HL-60/S4 treated with phorbol 12-myristate 13-acetate at 8.2 ng/mL for 4 days and 3 days (cell line): ENCODE results near the gene USP10.

Source experiments
- in situ Hi-C: fragments of 300-500 bp; cut with MboI; formaldehyde crosslinking; loops from 2 replicates; pipeline ENCODE4 v1.15.0; 2022; ENCODE audit warnings: low sequenced_read_pairs

Gene USP10

DNA sequence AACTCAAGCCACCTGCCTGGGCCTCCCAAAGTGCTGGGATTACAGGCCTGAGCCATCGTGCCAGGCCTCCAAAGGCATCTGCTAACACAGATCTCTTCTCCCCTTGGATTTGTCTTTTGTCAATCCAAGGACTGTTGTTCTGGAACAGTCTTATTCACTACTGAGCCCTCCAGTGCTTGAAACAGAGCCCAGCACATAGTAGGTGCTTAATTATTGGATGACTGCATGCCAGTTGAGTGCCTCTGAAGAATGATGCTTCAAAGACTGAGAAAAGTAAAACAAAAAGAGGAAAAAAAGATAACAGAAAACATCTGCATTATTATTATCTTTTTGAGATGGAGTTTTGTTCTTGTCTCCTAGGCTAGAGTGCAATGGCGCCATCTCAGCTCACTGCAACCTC is 118.3 kb downstream of the USP10 start:
- in situ Hi-C loops, result no loop called here

DNA sequence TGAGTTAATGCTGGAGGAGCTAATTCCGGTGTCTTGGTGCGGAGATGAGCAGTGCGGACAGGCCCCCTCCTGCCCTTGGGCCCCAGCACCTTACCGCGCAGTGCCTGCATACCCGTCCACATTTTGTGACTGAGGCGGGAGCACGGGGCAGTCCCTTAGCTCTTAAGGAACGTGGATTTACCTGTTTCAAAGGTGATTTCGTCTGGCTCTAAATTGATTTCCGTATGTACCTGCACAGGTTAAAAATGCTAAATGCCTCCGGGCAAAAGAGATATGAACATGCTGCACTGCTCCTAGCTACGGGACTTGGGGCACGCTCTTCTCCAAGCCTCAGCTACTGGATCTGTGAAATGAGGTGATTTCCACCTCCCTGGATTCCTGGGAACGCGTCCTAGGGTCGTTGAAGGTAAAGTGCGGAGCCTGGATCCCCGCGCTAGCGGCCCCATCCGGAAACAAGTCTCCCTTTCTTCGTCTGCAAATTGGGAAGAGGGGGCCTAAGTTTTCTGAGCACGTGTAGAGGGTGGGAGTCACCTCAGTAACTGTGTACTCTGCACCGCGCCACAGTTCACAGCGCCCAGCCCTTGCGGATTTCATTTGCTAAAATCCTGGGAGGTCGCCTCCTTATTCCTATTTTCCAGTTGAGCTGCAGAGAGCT is 119.3 kb downstream of the USP10 start:
- in situ Hi-C loops, result no loop called here

DNA sequence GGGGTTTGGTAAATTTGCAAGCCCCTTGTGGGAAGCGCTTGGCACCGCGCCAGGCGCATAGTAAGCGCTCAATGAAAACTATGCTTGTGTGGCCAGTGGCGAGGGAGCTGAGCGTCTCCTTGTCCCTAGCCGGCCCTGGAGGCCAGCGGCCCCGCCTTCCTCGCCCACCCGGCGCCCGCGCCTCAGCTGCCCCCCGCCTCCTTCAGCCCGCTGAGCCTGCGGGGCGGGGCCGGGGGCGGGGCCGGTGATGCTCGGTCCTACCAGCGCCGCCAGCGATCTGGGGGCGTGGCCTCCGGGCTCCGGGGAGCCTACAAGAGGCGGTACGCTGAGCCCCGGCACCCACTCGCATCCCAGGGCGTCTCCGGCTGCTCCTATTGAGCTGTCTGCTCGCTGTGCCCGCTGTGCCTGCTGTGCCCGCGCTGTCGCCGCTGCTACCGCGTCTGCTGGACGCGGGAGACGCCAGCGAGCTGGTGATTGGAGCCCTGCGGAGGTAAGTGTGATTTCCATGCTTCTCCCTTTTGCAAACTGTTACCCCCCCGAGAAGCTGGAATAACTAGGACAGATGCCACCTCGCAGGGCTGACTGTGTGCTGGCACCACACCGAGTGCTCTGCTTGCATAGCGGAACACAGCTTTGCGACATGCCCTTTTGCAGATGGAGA is 120.0 kb downstream of the USP10 start, which contains the start of gene CRISPLD2:
Gene CRISPLD2 (plus strand): TSS at position 342 of the 661 bp plus-strand sequence. CDS start 18,511 bp downstream, outside the sequence.
- in situ Hi-C loops, result no loop called here

DNA sequence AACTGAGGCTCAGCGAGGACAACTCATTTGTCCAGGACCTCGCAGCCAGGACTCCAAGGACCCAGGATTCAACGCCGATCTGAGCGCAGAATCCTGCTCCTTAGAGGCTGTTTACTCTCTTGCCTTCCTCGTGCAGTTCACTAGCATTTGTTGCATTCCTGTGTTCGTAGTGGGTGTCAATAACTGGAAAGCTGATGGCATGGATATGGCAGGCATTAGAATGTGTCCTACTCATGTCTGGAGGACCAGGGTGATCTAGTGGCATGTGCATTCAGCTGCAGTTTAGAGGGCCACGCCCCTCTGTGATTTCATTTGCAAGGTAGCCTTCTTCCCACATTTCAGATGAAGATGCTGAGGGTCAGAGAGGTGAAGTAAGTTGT is 120.5 kb downstream of the USP10 start:
- in situ Hi-C loops, result no loop called here

DNA sequence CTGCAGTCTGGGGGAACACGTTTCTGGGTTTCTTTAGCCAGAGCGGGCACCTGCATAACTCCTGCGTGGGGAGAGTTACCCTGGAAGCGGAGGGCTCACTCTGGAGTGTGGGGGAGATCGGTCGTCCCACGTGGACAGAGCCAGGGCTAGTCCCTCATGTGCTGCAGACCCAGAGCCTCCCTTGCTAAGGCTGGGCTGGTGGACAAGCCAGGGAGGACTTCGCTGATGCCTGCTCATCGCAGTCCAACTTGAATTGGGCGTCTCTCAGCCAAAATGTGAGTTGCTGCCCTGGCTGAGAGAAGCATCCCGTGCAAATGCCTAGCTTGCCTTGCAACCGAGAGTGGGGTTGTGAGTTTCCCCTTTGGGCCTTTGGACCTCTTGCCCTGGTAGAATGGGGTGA is 121.0 kb downstream of the USP10 start:
- in situ Hi-C loops, result no loop called here

DNA sequence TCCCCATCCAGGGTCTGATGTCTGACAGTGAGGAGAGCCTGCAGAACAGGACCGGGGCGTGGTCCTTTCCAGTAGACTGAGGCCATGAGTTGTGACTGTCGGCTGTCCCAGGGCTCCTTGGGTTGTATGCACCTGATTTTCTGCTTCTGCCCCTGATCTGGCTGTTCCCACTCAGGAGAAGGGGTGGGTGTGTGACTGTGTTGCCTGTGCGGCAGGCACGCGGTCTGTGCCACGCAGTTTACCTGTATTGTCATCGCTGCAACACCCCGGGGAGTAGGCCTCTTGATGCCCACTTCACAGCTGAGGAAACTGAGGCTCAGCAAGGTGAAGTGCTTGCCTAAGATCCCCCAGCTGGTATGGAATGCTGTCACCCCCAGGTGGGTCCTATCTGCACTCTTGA is 121.4 kb downstream of the USP10 start:
- in situ Hi-C loops, result no loop called here

DNA sequence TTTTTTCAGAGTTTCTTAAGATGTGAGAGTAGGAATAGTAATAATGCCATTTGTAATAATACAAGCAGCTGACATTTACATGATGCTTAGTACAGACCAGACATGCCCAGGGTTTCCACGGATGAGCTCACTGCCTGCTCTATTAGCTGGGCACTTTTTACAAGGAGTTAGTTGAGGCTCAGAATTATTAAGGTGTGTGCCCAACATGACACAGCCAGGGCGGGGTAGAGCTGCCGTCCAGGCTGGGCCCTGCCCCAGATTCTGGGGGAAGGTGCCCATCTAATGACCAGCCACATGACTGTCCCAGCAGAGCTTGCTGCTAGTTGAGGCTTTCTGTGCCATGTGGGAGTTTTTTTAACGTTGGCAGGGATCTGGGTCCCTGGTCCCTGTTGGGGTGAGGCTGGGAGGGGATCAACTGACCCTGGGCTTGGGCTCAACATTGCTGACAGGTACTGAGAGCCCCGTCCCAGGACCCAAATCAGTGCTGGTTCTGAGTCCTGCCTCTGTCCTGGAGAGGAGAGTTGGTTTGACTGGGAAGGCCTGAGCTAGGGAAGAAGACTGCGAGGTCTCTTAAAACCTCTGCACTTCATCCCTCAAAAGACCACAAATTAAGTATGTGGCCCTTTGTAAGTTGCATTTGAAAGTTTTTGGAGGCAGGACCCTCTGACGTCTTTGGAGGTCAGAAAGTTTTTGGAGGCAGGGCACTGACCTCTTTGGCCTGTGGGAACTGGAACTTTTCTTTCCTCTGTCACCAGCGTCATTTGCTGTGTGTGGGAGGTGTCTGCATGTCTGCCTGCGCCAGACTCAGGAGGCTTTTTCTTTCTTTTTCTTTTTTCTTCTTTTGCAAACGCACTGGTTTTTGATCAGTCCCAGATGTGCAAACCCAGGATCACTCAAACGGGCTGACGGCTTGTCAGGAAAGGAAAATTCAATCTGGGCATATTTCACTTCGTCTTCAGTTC is 122.2 kb downstream of the USP10 start:
- in situ Hi-C loops, result no loop called here

DNA sequence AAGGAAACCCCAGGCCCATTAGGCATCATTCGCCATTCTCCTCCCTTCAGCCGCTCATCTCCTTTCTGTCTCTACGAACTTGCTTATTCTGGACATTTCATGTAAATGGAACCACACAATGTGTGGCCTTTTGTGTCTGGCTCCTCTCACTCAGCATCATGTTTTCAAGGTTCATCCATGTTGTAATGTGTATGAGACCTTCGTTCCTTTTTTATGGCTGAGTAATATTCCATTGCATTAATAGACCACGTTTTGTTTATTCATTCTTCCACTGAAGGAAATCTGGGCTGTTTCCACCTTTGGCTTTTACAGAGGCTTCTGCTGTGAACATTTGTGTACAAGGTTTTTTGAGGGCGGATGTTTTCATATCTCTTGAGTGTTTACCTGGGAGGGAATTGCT is 123.2 kb downstream of the USP10 start:
- in situ Hi-C loops, result no loop called here

DNA sequence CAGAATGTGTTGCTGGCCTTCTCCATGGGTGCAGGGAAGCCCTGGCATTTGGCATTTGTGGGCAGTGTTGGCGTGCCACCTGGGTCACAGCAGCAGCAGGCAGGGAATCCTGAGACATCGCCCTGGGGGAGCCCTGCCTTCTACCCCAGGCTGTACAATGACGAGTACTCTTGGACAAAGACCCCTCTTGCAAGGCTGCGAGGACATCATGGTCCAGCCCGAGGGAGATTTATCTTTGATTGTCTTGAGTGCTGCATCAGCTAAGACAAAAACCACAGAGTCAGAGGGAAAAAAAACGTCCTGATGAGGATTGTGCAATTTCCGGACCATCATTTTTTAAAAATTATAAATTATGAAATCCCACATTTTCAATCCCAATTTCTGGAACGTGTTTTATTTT is 123.7 kb downstream of the USP10 start:
- in situ Hi-C loops, result no loop called here

DNA sequence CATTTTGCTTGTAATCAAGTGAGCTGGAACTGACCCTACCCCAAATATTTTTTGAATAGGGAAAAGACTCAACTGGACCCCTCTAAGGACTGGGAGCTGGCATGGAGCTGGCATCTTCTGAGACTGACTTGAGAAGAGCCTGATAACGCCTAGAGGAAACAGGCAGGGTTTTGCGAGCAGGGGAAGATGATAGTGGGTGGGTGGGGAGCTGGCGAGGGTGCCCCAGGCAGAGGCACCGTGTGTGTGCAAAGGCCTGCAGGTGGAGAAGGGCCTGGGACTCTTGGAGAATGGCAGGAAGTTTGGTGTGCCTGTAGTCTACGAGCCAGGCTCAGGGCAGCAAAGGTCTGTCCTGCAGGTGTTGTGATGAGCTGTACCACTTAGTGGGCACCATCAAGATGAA is 124.1 kb downstream of the USP10 start:
- in situ Hi-C loops, result no loop called here

DNA sequence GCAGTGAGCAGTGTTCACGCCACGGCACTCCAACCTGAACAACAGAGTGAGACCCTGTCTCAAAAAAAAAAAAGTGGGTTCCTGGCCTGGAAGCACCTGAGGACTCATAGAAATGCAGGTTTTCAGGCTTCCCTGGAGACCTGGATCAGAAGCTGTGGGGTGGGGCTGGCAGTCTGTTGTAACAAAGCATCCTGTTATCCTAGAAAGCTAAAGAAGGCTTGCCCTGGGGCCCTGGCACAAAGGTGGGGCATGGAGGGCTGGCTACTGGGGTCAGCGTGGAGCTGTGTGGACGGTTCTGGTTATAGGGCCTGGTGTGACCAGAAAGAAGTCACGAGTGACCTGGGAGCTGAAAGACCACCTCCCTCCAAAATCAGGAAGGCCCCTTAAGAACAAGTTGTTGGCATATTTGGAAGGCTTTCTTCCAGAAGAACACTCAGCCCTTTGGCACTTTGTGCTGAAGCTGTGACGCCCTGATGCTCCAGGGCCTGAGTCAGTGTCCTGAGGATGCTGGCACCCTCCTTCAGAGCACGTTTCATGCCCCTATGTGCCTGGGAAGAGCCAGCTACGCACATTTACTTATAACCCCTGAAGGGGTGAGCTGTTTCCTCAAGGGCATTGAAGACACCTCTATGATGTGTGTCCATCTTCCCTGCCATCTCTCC is 126.2 kb downstream of the USP10 start:
- in situ Hi-C loops, result no loop called here

DNA sequence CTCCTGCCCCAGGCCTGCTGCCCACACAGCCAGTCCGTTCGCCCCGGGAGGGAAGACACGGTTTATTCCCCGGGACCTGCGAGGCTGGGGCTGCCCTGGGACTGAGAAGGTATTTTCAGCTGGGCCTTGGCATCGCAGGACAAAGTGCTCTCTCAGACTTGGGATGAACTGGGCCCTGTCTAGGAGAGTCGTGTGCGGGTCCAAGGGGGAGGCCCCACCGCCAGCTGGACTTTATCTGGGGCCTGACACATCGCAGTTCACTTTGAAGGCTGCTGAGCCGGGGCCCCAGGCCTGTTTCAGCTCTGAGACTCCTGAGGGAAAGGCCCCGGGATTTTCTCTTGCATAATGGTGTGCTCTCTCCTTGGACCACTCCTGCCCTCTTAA is 126.8 kb downstream of the USP10 start:
- in situ Hi-C loops, result no loop called here

DNA sequence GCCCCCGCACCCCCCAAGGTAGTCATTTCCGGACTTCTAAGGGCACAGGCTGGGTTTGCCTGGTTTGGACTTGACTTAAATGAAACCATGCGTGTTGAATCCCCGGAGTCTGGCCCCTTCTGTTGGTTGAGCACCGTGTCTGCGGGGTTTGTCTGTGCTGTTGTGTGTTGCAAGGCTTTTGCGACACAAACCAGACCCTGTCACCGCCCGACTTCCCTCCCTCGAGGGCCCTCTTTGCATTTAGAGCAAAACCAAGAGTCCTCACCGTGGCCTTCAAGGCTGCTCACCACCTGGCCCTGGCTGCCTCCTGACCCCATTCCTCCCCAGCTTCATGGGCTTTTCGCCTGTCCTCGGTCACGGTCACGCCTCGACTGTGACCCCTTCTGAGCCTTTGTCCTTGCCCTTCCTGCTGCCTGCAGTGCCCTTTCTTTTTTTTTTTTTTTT is 127.4 kb downstream of the USP10 start:
- in situ Hi-C loops, result no loop called here

DNA sequence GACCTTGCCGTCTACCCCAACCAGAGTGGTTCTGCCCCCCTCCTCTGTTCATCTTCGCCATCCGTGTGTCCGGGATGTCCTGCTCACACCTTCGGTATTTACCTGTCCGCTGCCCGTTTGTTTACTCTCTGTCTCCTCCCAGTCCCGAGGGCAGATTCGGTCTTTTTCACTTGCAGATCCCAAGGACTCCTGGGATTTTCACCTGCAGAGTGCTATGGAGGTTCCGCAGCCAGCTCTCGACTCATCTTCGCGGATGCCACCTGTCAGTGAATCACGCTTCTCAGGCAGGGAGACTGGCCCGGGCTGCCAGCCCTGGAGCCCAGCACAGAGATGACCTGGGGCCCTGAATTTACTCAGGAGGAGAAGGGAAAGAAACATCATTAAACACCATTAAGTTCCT is 128.1 kb downstream of the USP10 start:
- in situ Hi-C loops, result no loop called here

DNA sequence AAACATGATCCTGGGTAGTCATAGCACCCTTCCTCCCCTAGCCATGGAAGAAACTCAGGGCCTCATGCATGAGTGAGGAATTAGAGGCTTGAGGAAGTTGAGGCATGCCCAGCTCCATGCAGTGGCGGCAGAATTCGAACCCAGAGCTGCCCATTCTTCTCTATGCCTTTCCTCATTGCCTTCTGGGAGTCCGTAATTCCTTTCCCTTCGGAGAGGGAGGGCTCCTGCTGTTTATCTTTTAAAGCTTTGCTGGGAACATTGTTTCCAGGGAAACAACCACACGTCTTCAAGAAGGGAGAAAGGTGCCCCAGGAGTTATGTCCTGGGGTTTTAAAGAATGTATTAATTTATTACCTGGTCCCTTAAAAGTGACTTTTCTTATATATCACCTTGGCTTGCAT is 128.5 kb downstream of the USP10 start:
- in situ Hi-C loops, result no loop called here
